PC-3 (cell line): ENCODE data around the gene GTF2F2. TPM values are rescaled to one million over a fixed set of nuclear protein-coding genes. Genes with fewer than 3 reads are reported as not detected.

Experiments
- ATAC-seq: fragments of 200-7000 bp; cut with Tn5 transposase; 2 replicates; pipeline ENCODE4 v1.9.1; 2020; ENCODE audit warnings: mild to moderate bottlenecking, moderate library complexity
- BruUV-seq: library from RNA; stranded (reverse); fragments of 400-500 nt; replicated peaks from 2 replicates; lab custom pipeline; 2021; lab: Mats Ljungman, UMichigan
- CTCF ChIA-PET: fragments of 300-600 bp; sonication (Branson Sonifier 250); formaldehyde crosslinking; loops from one replicate; lab custom pipeline; 2022; ENCODE audit warnings: antibody characterized with exemption; lab: Charles Lee
- POLR2A ChIA-PET: fragments of 300-600 bp; sonication (Branson Sonifier 250); formaldehyde crosslinking; loops from one replicate; lab custom pipeline; 2022; ENCODE audit warnings: antibody characterized with exemption; ENCODE audit not compliant: unreplicated experiment; lab: Charles Lee
- DNase-seq: peaks from one replicate; pipeline ENCODE4 v3.0.0-alpha.2; 2015
- H2AFZ ChIP-seq: fragments of 300-600 bp; sonication (generic); 2 replicates; pipeline ENCODE4 v1.6.0; 2016; ENCODE audit warnings: antibody characterized with exemption, low read length
- H3F3A ChIP-seq: fragments of 300-600 bp; sonication (generic); one replicate; pipeline ENCODE4 v1.6.0; 2017; ENCODE audit warnings: antibody characterized with exemption, low read length, control low read depth, mild to moderate bottlenecking; ENCODE audit not compliant: unreplicated experiment
- H3K27ac ChIP-seq: fragments of 300-600 bp; sonication (generic); 2 replicates; pipeline ENCODE4 v1.5.1; 2016; ENCODE audit warnings: mild to moderate bottlenecking, low read length
- H3K27me3 ChIP-seq: fragments of 300-600 bp; sonication (generic); 2 replicates; pipeline ENCODE4 v1.6.1; 2016; ENCODE audit warnings: low read length, mixed read lengths
- H3K36me3 ChIP-seq: fragments of 300-600 bp; sonication (generic); 2 replicates; pipeline ENCODE4 v1.6.1; 2016; ENCODE audit warnings: low read depth, mixed run types, low read length, mixed read lengths
- H3K4me1 ChIP-seq: fragments of 300-600 bp; sonication (generic); 2 replicates; pipeline ENCODE4 v1.5.1; 2016; ENCODE audit warnings: low read length; ENCODE audit not compliant: insufficient read depth
- H3K4me2 ChIP-seq: fragments of 300-600 bp; sonication (generic); 2 replicates; pipeline ENCODE4 v1.6.0; 2016; ENCODE audit warnings: low read length
- H3K4me3 ChIP-seq: fragments of 300-600 bp; sonication (generic); 2 replicates; pipeline ENCODE4 v1.5.1; 2016; ENCODE audit warnings: mild to moderate bottlenecking, low read length, mixed read lengths
- H3K79me2 ChIP-seq: fragments of 300-600 bp; sonication (generic); 2 replicates; pipeline ENCODE4 v1.6.1; 2017; ENCODE audit warnings: low read length, mixed read lengths
- H3K9ac ChIP-seq: fragments of 300-600 bp; sonication (generic); 2 replicates; pipeline ENCODE4 v1.6.0; 2016; ENCODE audit warnings: mild to moderate bottlenecking, low read length
- H3K9me2 ChIP-seq: fragments of 300-600 bp; sonication (generic); replicated peaks from 2 replicates; pipeline ENCODE4 v1.6.1; 2016; ENCODE audit warnings: mixed run types, low read length, mixed read lengths
- H3K9me3 ChIP-seq: fragments of 300-600 bp; sonication (generic); 2 replicates; pipeline ENCODE4 v1.6.1; 2016; ENCODE audit warnings: low read length, mixed read lengths
- H4K20me1 ChIP-seq: fragments of 300-600 bp; sonication (generic); 2 replicates; pipeline ENCODE4 v1.6.1; 2016; ENCODE audit warnings: low read length, mixed read lengths
- EZH2 ChIP-seq: fragments of 300-600 bp; sonication (generic); IDR thresholded peaks from one replicate; pipeline ENCODE4 v1.6.1; 2017; ENCODE audit warnings: antibody characterized with exemption, mild to moderate bottlenecking, low read length; ENCODE audit not compliant: unreplicated experiment
- EZH2phosphoT487 ChIP-seq: fragments of 300-600 bp; sonication (generic); IDR thresholded peaks from 2 replicates; pipeline ENCODE4 v1.6.1; 2018; ENCODE audit warnings: mild to moderate bottlenecking, antibody characterized with exemption, low read length, borderline replicate concordance
- intact Hi-C: fragments of 100-400 bp; cut with micrococcal nuclease; formaldehyde crosslinking; loops from 2 replicates; pipeline ENCODE4 v1.9.0; 2023
- total RNA-seq: library from RNA; depleted of rRNA; stranded (reverse); fragments of >200 nt; gene quantifications from 2 replicates; pipeline ENCODE4 v1.2.3, GENCODE V29; 2014
- TF ChIP-seq, protein P1 (sequence below): fragments of 300-600 bp; sonication (generic); conservative IDR thresholded peaks from 2 replicates; pipeline ENCODE4 v1.5.1; 2017; ENCODE audit warnings: antibody characterized with exemption, low read depth, mild to moderate bottlenecking, low read length

The GTF2F2 gene
- total RNA-seq, 1 experiment from 2014 or later = 28.3 TPM

DNA sequence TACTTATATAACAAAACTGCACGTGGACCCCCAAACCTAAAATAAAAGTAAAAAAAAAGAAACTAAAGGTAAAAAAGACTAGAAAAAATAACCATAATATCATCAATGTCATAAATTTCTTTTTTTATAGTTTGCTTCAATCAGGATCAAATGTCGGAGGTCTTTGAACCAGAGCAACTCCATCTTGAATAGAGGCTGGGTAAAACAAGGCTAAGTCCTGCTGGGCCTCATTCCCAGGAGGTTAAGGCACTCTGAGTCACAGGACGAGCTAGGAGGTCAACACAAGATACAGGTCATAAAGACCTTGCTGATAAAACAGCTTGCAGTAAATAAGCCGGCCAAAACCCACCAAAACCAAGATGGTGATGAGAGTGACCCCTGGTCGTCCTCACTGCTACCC lies 196.7 kb downstream of the GTF2F2 start:
- Histone ChIP-seq H3K4me1 (no peaks in the 10 kb centered on the region), H3K4me3 (no peak overlapping the region), H3K4me2 (no peak overlapping the region), H3K36me3 (no peaks in the 10 kb centered on the region), H3F3A (no peaks in the 10 kb centered on the region), H3K27ac (no peak overlapping the region), H3K9me2 (no peaks in the 10 kb centered on the region), H3K27me3 (no peaks in the 10 kb centered on the region), H3K9ac (no peak overlapping the region), H3K9me3 (no peaks in the 10 kb centered on the region), H4K20me1 (no peaks in the 10 kb centered on the region), H2AFZ (no peak overlapping the region), H3K79me2 (no peaks in the 10 kb centered on the region)
- POLR2A ChIA-PET = no interaction called here
- ATAC-seq (no peak), DNase-seq (no peak)
- intact Hi-C loops = no loop called here
- CTCF ChIA-PET = no interaction called here
- TF ChIP-seq EZH2phosphoT487 (no peak), EZH2 (no peak)
- TF ChIP-seq, protein P1, sequence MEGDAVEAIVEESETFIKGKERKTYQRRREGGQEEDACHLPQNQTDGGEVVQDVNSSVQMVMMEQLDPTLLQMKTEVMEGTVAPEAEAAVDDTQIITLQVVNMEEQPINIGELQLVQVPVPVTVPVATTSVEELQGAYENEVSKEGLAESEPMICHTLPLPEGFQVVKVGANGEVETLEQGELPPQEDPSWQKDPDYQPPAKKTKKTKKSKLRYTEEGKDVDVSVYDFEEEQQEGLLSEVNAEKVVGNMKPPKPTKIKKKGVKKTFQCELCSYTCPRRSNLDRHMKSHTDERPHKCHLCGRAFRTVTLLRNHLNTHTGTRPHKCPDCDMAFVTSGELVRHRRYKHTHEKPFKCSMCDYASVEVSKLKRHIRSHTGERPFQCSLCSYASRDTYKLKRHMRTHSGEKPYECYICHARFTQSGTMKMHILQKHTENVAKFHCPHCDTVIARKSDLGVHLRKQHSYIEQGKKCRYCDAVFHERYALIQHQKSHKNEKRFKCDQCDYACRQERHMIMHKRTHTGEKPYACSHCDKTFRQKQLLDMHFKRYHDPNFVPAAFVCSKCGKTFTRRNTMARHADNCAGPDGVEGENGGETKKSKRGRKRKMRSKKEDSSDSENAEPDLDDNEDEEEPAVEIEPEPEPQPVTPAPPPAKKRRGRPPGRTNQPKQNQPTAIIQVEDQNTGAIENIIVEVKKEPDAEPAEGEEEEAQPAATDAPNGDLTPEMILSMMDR = no peak
- no TSS peak for BruUV-seq

DNA sequence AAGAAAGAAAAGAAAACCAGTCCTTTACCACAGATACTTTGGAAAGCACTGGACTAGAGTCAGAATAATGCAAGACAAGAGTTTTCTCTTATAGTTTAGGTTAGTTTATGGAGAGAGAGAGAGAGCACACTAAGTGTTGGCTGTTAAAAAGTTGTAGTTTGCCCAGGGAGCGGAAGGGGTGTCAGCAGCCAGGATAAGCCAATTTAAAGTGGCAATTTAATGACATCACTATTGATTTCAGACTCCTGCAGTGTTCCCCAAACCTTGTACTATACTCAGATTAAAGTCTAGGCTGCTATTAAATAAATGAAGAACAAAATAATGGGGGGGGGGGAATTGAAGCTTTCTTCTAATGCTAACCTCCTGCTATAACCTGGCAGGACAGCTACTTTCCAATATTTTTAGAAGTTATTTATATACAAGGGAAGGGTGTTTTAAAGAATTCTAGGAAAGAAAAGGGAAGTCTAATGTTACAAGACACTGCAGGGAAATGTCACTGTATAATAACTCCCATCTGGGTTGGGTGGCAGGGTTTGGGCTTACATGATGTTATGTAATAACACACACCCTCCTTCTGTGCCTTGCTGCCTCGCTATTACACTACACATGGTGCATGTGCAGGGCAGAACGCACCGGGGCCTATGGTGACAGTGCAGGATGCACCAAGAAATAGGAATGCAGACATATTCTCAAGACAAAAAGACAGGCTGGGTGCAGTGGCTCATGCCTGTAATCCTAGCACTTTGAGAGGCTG lies 200.7 kb downstream of the GTF2F2 start:
- ChIA-PET POLR2A (no interaction called here), CTCF (no interaction called here)
- Histone ChIP-seq H2AFZ (no peak overlapping the region), H3K4me1 (peaks cover 9% of the 10 kb centered on the region; the same call in 1 of the 2 replicates), H3K9me3 (no peaks in the 10 kb centered on the region), H3K36me3 (no peaks in the 10 kb centered on the region), H3K9ac (no peak overlapping the region), H3K79me2 (no peaks in the 10 kb centered on the region), H4K20me1 (no peaks in the 10 kb centered on the region), H3F3A (no peaks in the 10 kb centered on the region), H3K4me3 (no peak overlapping the region), H3K4me2 (no peak overlapping the region), H3K27ac (no peak overlapping the region), H3K27me3 (no peaks in the 10 kb centered on the region), H3K9me2 (no peaks in the 10 kb centered on the region)
- TF ChIP-seq EZH2 (no peak), EZH2phosphoT487 (no peak)
- TF ChIP-seq, protein P1 = no peak
- ATAC-seq = no peak
- no TSS peak for BruUV-seq
- no peak for DNase-seq
- intact Hi-C loops = no loop called here

- Histone ChIP-seq H3K9ac (no peak overlapping the region), H2AFZ (no peak overlapping the region), H3K27ac (peak overlapping the region; percentile 25; the same call in 1 of the 2 replicates), H4K20me1 (no peaks in the 10 kb centered on the region), H3K4me3 (no peak overlapping the region), H3K9me3 (no peaks in the 10 kb centered on the region), H3K4me2 (no peak overlapping the region), H3F3A (no peaks in the 10 kb centered on the region), H3K36me3 (no peaks in the 10 kb centered on the region), H3K9me2 (no peaks in the 10 kb centered on the region), H3K79me2 (no peaks in the 10 kb centered on the region), H3K27me3 (no peaks in the 10 kb centered on the region), H3K4me1 (peaks cover 19% of the 10 kb centered on the region)
- CTCF ChIA-PET = no interaction called here
- POLR2A ChIA-PET = interaction anchor here (0.6 kb wide), 1 partner anchor 403 kb away, joined by 3 read pairs; no protein-coding TSS in a partner anchor
- TF ChIP-seq, protein P1 = no peak
- TF ChIP-seq EZH2phosphoT487 (no peak), EZH2 (no peak)
- intact Hi-C loops = no loop called here
- DNase-seq (peak; percentile 67), ATAC-seq (peak; percentile 80)
- BruUV-seq = no TSS peak
Measured at GRCh38 chr13:45325806-45326205, 205.5 kb downstream of the GTF2F2 start.
